Tongue (tissue), 2 donors: ENCODE results near the gene ACSM3. TPM values are rescaled to one million over a fixed set of nuclear protein-coding genes. Genes with fewer than 3 reads are reported as not detected.
"Not testable (repeated sequence)": the region's sequence is repeated elsewhere in the genome, so short reads cannot be mapped to it uniquely, and the experiment has no call there.

Experiments
- DNase-seq: peaks from one replicate; pipeline ENCODE4 v3.0.0-alpha.2; 2015
- total RNA-seq: library from RNA; depleted of rRNA; stranded (reverse); fragments of >200 nt; gene quantifications from one replicate; pipeline ENCODE4 v1.2.3, GENCODE V29; 2014

Gene ACSM3, protein sequence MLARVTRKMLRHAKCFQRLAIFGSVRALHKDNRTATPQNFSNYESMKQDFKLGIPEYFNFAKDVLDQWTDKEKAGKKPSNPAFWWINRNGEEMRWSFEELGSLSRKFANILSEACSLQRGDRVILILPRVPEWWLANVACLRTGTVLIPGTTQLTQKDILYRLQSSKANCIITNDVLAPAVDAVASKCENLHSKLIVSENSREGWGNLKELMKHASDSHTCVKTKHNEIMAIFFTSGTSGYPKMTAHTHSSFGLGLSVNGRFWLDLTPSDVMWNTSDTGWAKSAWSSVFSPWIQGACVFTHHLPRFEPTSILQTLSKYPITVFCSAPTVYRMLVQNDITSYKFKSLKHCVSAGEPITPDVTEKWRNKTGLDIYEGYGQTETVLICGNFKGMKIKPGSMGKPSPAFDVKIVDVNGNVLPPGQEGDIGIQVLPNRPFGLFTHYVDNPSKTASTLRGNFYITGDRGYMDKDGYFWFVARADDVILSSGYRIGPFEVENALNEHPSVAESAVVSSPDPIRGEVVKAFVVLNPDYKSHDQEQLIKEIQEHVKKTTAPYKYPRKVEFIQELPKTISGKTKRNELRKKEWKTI
- total RNA-seq = 4.4 TPM

DNA sequence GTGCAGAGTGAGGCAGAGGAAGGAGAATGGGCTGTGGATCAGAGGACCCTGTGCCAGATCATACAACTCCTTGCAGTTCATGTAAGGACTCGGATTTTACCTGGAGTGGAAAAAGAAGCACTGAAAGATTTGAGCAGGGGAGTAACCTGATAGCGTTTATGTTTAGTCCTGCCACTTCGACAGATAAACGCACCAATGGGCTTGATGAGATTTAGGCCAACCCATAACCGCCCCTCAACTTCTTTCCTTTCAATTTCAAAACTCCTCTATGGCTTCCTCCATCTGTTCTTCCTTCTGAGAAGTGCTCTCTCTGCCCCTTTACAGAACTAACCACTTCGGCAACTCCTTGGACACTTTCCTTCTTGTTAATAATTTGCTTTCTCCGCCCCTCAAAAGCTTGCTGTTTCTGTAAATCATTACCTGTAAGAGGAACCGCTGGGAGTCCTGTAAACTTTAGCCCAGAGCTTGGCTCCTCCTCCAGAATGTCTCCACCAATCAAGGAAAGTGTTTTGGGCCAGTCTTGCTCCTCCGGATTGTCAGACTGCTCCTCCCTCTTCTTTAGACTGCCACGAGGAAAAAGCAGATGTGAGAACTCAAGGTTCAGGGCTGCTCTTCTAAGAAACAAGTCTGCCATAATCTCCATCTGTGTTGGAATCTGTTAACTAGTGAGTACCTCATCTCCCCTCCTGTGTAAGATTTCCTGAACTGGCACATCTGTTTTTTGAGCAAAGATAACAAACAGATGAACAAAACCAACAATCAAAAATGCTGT is at the start of gene ACSM3:
TSS of gene ACSM3 (plus strand) at position 554 of the 772 bp plus-strand sequence. CDS start 6,021 bp downstream, outside the sequence.
- DNase-seq = peak; percentile 86

DNA sequence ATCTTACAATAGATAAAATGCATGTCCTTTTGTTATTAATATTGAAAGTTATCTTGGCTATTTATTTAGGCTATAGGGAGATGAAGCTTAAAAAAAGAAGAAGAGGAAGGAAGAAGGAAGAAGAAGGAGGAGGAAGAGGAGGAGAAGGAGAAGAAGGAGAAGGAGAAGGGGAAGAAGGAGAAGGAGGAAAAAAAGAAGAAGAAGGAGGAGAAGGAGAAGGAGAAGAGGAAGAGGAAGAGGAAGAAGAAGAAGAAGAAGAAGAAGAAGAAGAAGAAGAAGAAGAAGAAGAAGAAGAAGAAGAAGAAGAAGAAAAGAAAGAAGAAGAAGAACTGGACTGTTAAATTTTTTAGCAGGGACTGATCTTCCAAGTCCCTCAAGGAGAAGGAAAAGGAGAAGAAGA is 46.1 kb upstream of the ACSM3 start:
- not testable (repeated sequence) for DNase-seq

DNA sequence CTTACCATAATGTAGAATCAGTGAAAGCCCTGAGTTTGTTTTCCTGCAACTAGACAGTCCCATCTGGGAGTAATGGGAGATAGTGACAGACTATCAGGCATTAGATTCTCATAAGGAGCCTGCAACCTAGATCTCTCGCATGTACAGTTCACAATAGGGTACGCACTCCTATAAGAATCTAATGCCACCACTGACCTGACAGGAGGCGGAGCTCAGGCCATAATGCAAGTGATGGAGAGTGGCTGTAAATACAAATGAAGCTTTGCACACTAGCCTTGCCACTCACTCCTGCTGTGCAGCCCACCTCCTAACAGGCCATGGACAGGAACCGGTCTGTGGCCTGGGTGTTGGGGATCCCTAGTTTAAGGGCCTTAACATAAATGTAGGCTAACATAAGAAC is 43.6 kb upstream of the ACSM3 start:
- no peak for DNase-seq

DNA sequence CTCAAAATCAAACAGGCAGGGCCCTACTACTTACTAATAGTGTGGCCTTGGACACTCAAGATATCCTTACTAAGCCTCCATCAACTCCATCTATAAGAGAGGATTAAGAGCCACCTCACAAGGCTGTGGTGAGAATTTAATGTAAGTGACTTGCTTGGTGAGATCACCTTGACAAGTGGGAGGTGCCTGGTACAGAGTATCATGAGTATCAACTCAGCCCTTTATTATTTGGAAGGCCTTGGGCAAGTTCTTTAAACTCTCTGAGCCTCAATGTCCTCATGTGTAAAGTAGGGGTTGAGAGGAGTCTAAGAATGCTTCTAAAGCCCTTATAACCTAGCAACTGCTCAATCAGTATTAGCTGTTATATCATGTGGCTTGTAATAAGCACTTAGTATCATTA is 37.2 kb upstream of the ACSM3 start:
- DNase-seq = no peak

DNA sequence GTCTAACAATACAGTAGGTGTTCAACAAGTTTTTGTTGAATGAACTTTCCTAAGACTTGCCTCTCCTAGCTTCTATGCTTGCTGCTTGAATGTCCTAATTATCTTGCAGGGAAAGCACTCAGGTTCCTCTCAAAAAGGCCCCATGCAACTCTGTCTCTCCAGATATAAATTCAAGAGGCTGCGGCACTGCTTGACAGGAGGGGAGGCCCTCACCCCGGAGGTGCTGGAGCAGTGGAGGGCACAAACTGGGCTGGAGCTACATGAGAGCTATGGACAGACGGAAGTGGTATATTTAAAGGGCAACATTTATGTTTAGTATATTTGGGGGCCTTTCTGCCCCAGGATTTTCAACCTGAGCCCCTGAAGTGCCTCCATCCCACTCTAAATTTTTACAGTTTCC is 36.6 kb upstream of the ACSM3 start:
- no peak for DNase-seq

DNA sequence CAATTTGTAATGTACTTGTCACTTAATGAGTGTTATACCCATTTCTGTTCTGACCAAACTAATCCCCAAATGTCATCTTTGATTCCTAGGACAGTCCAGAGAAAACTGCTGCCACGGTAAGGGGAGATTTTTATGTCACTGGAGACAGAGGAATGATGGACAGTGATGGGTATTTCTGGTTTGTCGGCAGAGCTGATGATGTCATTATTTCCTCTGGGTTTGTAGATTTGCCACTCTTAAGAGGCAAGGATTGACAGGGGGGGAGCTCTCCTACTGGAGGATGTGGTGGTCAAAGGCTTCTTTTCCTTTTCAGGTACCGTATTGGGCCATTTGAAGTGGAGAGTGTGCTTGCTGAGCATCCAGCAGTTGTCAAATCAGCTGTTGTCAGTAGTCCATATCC is 34.7 kb upstream of the ACSM3 start:
- DNase-seq = no peak

DNA sequence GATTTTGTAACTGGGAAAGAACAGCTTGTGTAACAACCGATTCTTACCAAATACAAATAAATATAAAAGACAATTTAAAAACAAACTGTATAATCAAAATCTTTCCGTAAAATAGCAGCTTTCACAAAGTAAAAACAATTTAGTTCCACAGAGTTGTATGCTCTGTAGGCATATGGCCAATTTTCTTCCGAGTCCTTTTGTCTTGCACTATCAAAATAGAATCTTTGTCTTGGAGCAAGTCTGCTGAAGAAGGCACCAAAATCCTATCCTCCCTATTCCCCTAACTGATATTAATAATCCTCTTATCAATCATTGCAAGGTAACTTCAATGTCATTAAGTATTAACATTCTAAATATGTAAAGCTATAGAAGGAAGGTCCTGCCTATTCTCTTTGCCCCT is 29.8 kb upstream of the ACSM3 start:
- no peak for DNase-seq

DNA sequence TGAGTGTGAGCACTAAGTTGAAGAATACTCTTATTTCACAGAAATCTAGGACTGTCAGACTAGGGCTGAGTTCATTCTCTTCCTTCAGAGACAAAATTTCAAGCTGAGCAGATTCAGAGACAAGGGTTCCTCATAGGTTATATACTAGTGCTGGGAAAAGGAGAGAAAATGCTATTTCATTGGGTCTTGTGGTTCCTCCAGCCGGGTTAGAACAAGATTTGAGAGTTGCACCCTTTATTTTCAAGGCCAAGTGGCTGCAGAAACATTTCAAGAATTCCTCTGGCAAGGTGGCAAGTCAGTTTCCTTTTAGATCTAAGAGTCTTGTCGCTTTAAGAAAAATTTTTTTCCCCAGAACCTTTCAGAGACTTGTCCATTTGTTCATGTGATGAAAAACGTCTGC is 29.0 kb upstream of the ACSM3 start:
- DNase-seq = no peak

DNA sequence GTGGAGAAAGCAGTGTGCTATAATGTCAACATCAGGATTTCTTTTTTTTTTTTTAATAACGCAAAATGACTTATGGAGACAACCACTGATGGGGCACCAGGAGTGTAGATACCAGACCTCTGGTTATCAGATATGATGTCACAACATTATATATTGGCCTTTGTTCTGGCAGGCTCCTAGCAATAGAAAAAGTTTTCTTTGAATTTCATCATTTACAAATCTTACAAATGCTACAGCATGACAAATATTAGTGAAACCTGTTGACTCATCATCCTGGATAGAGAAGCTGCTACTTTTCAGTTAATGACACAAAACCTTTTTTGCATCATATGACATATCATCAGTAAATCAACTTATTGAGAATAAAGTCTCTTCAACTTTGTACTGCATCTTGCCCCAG is 28.3 kb upstream of the ACSM3 start:
- no peak for DNase-seq

DNA sequence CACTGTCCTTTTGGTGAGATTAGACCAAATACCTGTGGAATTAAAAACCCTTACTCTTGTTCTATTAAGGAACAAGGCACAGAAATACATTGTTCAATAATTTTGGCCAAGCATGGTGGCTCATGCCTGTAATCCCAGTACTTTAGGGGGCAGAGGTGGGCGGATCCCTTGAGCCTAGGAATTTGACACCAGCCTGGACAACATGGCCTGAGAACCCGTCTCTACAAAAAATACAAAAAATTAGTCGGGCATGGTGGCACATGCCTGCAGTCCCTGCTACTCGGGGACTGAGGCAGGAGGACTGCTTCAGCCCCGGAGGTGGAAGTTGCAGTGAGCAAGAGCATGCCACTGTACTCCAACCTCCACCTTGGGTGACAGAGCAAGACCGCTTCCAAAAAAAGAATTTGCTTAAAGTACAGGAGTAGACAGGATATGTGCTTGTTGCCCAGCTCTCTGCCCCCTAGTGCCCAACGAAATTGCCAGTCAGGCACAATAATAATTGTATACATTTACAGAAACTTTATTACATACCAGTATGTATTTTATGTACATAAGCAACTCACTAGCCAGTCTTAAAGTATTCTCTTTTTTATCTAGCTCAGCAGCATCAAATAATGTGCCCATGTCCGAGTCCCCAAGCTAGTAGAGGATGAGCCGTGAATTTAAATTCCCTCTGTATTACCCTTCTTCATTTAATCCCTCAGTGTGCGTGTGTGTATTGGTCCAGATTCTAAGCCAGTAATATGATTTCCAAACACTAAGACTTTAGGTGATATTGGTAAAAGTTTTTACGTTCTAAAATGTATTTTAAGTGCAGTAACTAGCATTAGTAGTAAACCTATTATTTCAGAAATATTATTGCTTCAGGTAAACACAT is 23.6 kb upstream of the ACSM3 start:
- DNase-seq = no peak

DNA sequence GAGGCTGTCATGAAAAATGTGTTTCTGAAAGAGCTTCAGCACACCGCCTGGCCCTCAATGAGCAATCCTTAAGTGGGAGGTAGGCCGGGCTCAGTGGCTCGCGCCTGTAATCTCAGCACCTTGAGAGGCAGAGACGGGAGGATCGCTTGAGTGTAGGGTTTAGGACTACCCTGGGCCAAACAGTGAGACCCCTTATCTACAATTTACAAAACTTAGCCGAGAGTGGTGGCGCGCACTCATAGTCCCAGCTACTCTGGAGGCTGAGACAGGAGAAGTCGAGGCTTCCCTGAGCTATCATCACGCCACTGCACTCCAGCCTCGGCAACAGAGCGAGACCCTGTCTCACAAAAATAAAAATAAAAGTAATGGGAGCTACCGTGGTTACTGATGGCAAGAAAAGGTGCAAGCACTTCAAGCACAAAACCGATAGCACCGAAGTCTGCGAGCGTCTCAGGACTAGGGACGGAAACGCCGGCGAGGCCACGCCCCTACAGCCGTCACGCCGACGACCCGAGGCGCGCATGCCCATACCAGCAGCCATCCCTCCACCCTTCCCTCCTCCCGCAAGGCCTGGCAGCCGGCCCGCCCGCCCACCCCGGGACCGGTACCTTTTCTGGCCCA is 22.8 kb upstream of the ACSM3 start:
- DNase-seq = peak; percentile 91

DNA sequence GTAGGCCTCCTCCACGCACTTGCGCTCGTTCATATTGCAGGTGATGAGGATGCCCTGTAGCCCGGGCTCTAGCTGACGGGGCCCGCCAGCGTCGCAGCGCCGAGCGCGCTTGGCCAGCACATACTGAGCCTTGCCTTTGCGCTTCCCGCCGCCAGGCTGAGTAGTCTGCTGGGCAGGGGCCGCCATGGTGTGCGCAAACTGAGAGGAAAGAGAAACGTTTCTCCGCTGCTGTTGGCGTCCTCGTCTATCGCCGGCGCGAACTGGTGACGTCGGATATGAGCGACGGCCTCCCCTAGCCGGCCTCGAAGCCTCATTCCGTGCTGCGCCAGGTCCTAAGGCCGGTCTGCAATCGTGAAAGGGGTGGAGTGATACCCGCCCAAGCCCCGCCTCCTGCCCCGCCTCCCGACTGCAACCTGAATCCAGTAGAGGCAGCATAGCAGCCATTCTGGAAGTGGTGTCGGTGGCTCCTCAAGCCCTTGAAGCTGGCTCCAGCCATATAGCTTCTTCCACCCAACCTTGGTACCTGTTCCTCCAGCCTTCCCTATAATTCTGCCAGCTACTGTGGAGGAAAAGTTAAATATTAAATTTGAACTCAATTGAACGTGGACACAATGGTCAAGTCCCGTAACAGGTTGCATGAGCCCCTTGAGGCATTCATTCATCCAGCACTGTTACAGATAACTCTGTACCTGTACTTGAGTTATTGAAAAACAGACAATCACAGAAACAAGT is 22.1 kb upstream of the ACSM3 start, which contains the start of gene THUMPD1:
TSS of gene THUMPD1 (minus strand) at position 265 of the 732 bp plus-strand sequence. CDS start at position 186, 79 bp downstream.
- peak; percentile 97 for DNase-seq

DNA sequence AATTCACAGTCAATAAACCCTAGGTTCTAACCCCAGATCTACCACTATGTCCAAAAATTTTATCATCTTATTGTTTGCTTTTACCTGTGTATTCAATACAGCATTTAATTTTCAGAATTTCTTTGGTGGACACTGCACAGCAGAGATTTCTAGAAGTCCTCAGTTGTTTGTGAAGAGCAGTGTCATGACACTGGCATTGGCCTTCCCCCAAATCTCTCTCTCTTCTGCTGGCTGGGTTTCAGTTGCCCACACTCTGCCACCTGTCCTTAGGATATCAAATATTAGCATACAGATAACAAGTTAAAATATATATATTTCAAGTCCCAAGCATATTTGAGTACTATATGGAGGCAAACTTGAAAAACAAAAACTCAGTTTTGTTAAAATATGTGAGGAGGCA is 20.2 kb upstream of the ACSM3 start:
- no peak for DNase-seq

DNA sequence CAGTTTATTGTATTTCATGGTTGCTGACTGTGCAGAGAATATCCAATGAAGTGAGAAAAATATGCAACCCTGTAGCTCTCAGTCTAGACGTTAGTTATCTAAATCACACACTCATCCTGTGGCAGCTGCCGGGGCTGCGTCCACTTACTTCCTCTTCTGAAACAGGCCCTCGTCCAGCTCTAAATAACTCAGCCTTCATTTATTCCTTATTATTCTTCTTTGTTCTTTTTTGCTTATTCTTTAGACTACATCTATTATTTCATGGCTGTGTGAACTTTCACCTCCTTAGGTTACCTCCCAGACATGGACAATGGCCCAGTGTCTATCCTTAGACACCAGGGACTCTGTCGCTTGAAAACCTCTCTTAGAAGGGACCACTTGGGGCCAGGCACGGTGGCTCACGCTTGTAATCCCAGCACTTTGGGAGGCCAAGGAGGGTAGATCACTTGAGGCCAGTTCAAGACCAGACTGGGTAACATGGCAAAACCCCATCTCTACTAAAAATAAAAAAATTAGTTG is 18.8 kb upstream of the ACSM3 start:
- DNase-seq = no peak

DNA sequence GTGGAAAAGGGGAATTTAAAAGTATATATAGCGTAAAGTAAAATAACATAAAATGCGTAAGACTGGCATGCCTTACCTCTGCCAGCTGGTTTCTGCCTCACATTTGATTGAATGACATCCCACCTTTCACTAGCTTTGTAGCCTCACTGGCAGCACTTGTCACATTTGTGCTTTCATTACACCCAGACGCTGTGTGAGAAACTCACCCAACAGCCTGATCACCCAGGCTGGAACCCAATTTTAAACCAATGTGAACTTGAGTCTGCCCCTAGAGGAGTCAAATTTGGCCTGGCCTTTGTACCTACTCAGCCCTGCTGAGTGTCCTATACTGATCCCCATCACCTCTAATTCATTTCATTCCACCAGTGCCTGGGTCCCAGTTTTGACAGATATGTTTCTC is 17.4 kb upstream of the ACSM3 start:
- DNase-seq = no peak

DNA sequence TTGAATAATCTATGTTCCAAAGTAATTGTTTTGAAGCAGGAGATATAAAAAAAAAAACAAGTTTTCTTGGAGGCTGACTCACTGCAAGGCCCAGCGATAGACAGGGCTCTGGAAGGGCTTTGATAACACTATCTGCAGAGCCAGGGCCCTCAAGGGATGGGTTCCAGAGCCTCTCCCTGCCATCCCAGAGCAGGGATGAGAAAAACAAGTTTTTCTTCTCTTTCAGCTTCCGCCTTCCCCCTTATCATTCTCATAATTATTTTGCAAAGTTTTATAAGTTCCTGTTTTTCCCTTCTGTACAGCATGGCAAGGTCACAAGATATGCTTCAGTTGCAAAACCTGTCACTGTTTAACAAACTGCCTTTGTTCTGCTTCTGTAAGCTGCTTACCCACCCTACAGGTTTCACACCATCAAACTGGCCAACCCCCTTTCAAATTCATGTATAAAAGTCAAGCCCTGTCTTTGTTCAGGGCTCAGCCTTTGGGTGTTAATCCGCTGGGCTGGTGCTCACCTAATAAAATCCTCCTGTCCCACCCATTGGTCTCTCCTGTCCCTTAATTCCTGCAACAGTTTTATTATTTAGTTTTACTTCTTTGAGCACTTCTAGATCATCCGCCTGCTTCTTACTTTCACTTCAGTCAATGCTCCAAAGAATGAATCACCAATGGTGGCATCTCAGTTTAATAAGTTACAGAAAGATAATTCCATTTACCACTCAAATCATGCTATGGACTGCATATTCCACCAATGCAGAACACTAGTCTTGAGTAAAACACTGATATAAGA is 16.6 kb upstream of the ACSM3 start:
- no peak for DNase-seq

DNA sequence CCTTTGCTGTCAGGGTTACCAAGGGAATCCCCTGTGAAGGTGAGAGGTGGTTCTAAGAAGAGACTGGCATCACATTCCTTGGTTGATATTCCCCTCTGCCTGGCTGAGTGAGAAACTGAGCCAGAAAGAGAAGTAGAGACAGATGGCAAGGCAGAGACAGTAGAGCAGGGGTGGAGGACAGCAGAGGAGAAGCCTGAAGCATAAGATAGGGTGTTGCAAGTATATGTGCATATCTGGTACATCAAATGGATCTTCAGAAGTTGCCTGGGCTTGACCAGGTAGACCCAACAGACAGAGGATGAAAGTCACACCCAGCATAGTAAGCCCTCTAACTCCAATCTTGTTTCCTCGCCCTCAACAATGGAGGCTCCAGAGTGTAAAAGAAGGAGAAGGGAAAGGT is 14.3 kb upstream of the ACSM3 start:
- DNase-seq = no peak

DNA sequence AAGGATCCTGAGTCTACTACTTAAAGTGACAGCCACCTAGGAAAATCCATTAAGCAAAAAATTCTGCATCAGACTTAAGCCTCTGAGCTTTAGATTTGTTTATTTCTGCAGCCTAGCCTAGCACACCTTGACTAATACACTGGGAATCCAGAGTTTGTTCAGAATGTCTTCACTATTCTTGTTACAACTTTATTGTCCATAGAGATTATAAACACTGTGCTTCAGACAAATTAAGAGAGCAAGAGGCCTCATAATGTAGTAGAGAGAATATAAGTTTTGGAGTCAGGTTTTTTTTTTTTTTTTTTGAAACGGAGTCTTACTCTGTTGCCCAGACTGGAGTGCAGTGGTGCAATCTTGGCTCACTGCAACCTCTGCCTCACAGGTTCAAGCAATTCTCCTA is 13.3 kb upstream of the ACSM3 start:
- no peak for DNase-seq

DNA sequence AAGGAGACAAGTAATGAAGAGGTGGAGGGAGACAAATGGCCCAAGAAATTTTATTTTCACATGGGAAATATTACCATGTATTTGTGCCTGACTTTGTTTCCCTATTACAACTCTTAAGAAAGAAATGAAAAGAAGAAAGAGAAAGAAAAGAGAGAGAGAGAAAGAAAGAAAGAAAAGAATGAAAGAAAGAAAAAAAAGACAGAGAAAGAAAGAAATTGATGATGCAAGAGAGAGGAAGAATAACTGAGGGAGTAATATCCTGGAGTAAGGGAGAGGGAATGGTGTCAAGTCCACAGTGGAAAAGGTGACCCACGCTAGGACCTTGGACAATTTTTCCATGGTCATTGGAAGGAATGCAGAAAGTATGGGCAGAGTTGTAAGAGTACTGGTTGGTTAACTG is 10.1 kb upstream of the ACSM3 start:
- DNase-seq = no peak

DNA sequence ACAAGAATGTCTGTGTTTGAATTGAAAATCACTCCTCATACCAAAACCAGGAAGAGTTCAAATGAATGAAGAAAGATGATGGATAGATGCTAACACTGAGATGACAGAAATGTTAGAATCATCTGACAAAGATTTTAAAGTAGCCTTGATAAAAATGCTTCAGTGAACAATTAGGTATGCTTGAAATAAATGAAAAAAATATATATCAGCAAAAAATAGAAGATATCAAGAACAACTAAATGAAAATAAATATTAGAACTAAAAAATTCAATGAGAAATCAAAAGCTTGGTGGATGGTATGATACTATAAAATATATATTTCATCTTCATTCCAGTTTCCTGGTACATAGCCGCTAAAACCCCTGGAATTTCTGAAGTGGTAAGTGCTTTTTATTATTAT is 8.6 kb upstream of the ACSM3 start:
- DNase-seq = no peak
